HG03103 (cell line): ENCODE measurements around the gene BASP1.
"Not testable (repeated sequence)": the region's sequence is repeated elsewhere in the genome, so short reads cannot be mapped to it uniquely, and the experiment has no call there.

Source experiments
- ATAC-seq: cut with Tn5 transposase; IDR thresholded peaks from one replicate; pipeline ENCODE4 v1.9.1; 2021; ENCODE audit warnings: low read depth; ENCODE audit not compliant: unreplicated experiment

Gene BASP1

GRCh38 chr5:17190799-17191391, 26.5 kb upstream of the BASP1 start:
- no peak for ATAC-seq

- ATAC-seq = not testable (repeated sequence)
Observed at GRCh38 chr5:17191574-17191973, 25.9 kb upstream of the BASP1 start.

- no peak for ATAC-seq
Observed at GRCh38 chr5:17192191-17192590, 25.2 kb upstream of the BASP1 start.

- no peak for ATAC-seq
Observed at GRCh38 chr5:17196024-17196423, 21.4 kb upstream of the BASP1 start.

- no peak for ATAC-seq
Observed at GRCh38 chr5:17196697-17197096, 20.7 kb upstream of the BASP1 start.

- peak; percentile 80 for ATAC-seq
Observed at GRCh38 chr5:17203329-17204132, 13.9 kb upstream of the BASP1 start.

GRCh38 chr5:17204133-17204489, 13.3 kb upstream of the BASP1 start:
- ATAC-seq = no peak

GRCh38 chr5:17206021-17206420, 11.4 kb upstream of the BASP1 start:
- ATAC-seq = no peak

- no peak for ATAC-seq
Observed at GRCh38 chr5:17212191-17212590, 5.2 kb upstream of the BASP1 start.

- no peak for ATAC-seq
Observed at GRCh38 chr5:17212996-17213395, 4.4 kb upstream of the BASP1 start.

GRCh38 chr5:17213938-17214337, 3.5 kb upstream of the BASP1 start:
- ATAC-seq = no peak

- no peak for ATAC-seq
Observed at GRCh38 chr5:17214893-17215292, 2.5 kb upstream of the BASP1 start.

GRCh38 chr5:17215361-17215760, 2.1 kb upstream of the BASP1 start:
- no peak for ATAC-seq

GRCh38 chr5:17216176-17216973, 1.1 kb upstream of the BASP1 start:
- peak; percentile 28 for ATAC-seq

- no peak for ATAC-seq
Observed at GRCh38 chr5:17216974-17217492, 398 bp upstream of the BASP1 start.

GRCh38 chr5:17218353-17219005, 1.0 kb downstream of the BASP1 start:
- ATAC-seq = peak; percentile 24

- ATAC-seq = no peak
Observed at GRCh38 chr5:17219006-17219422, 1.6 kb downstream of the BASP1 start.

- ATAC-seq = no peak
Observed at GRCh38 chr5:17219469-17219868, 2.0 kb downstream of the BASP1 start.

- no peak for ATAC-seq
Observed at GRCh38 chr5:17219992-17220391, 2.6 kb downstream of the BASP1 start.

GRCh38 chr5:17220469-17220868, 3.0 kb downstream of the BASP1 start:
- no peak for ATAC-seq
